Hepatocyte (in vitro differentiated cells): ENCODE data around the gene CERS3. TPM values are rescaled to one million over a fixed set of nuclear protein-coding genes. Genes with fewer than 3 reads are reported as not detected.

Experiments
- DNase-seq: peaks from one replicate; pipeline ENCODE4 v3.0.0-alpha.2; 2016; ENCODE audit warnings: low spot score
- H2AFZ ChIP-seq: fragments of 200-600 bp; sonication (generic); 2 replicates; pipeline ENCODE4 v1.6.0; 2016; ENCODE audit warnings: antibody characterized with exemption, mild to moderate bottlenecking
- H3K27ac ChIP-seq: fragments of 200-600 bp; sonication (generic); 2 replicates; pipeline ENCODE4 v1.5.1; 2016; ENCODE audit warnings: mild to moderate bottlenecking
- H3K27me3 ChIP-seq: fragments of 200-600 bp; sonication (generic); 2 replicates; pipeline ENCODE4 v1.6.1; 2016
- H3K36me3 ChIP-seq: fragments of 200-600 bp; sonication (generic); replicated peaks from 2 replicates; pipeline ENCODE4 v1.5.1; 2016; ENCODE audit warnings: low read depth; ENCODE audit not compliant: insufficient read depth
- H3K4me1 ChIP-seq: fragments of 200-600 bp; sonication (generic); 2 replicates; pipeline ENCODE4 v1.5.1; 2016; ENCODE audit warnings: mild to moderate bottlenecking, moderate library complexity; ENCODE audit not compliant: insufficient read depth
- H3K4me2 ChIP-seq: fragments of 200-600 bp; sonication (generic); 2 replicates; pipeline ENCODE4 v1.6.0; 2016
- H3K4me3 ChIP-seq: fragments of 200-600 bp; sonication (generic); 2 replicates; pipeline ENCODE4 v1.5.1; 2016; ENCODE audit warnings: mild to moderate bottlenecking
- H3K79me2 ChIP-seq: fragments of 200-600 bp; sonication (generic); 2 replicates; pipeline ENCODE4 v1.6.0; 2017; ENCODE audit warnings: mild to moderate bottlenecking
- H3K9me2 ChIP-seq: fragments of 200-600 bp; sonication (generic); replicated peaks from 2 replicates; pipeline ENCODE4 v1.6.0; 2017; ENCODE audit warnings: mild to moderate bottlenecking; ENCODE audit not compliant: insufficient read depth
- H3K9me3 ChIP-seq: fragments of 200-600 bp; sonication (generic); 2 replicates; pipeline ENCODE4 v1.5.1; 2016; ENCODE audit warnings: low read depth, mild to moderate bottlenecking
- H4K20me1 ChIP-seq: fragments of 200-600 bp; sonication (generic); 2 replicates; pipeline ENCODE4 v1.6.0; 2016; ENCODE audit warnings: mild to moderate bottlenecking; ENCODE audit not compliant: insufficient read depth, poor library complexity, severe bottlenecking
- EZH2 ChIP-seq: fragments of 200-600 bp; sonication (generic); IDR thresholded peaks from 2 replicates; pipeline ENCODE4 v1.6.1; 2016; ENCODE audit warnings: antibody characterized with exemption, mild to moderate bottlenecking, borderline replicate concordance
- EZH2phosphoT487 ChIP-seq: fragments of 200-600 bp; sonication (generic); IDR thresholded peaks from one replicate; pipeline ENCODE4 v1.6.1; 2018; ENCODE audit warnings: antibody characterized with exemption, mild to moderate bottlenecking, low read depth, moderate library complexity; ENCODE audit not compliant: unreplicated experiment, severe bottlenecking
- WGBS: methylation state at CpG from one replicate; pipeline ENCODE4 v1.1.6; 2016; ENCODE audit warnings: low lambda C conversion rate; ENCODE audit errors: missing lambda C conversion rate; 5-methylcytosine and 5-hydroxymethylcytosine counted together
- polyA plus RNA-seq: library from polyadenylated mRNA; unstranded; fragments of >200 nt; fragmentation: Nextera tagmentation; extraction: Ambion mirVana; gene quantifications from 2 replicates; pipeline ENCODE4 v1.2.1, GENCODE V29; 2016
- total RNA-seq: library from RNA; depleted of rRNA; stranded (reverse); fragments of >200 nt; gene quantifications from 2 replicates; pipeline ENCODE4 v1.2.3, GENCODE V29; 2014
- TF ChIP-seq, protein P1 (sequence below): fragments of 200-600 bp; sonication (generic); IDR thresholded peaks from 2 replicates; pipeline ENCODE4 v1.5.1; 2016; ENCODE audit warnings: antibody characterized with exemption, mild to moderate bottlenecking; ENCODE audit not compliant: poor library complexity

The CERS3 gene
- total and polyA plus RNA-seq, 2 experiments from 2014 or later = 0.53 TPM; not detected in 1

DNA sequence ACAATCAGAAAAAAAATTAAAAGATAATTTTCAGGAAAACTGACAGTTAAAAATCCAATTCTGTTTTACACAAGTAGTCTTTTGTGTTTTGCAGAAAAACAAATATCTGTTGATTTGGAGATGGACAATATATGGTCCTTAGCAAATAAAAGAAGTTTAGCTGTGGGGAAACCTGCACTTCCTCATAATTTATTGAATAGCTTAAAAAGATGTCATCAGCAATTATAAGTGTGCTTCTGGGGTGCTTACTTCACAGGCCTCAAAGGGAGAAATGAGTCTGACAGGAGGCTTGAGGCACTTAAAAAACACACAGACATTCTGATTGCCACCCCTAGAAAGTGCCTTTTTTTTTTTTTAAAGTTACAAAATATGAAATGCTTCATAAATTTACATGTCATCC is 31.6 kb upstream of the CERS3 start:
- Histone ChIP-seq H4K20me1 (no peaks in the 10 kb centered on the region), H3K4me2 (no peak overlapping the region), H3K36me3 (no peaks in the 10 kb centered on the region), H3K79me2 (no peaks in the 10 kb centered on the region), H3K9me3 (no peaks in the 10 kb centered on the region), H3K4me1 (no peaks in the 10 kb centered on the region), H3K9me2 (no peaks in the 10 kb centered on the region), H3K4me3 (no peak overlapping the region), H2AFZ (no peak overlapping the region), H3K27me3 (no peaks in the 10 kb centered on the region), H3K27ac (no peak overlapping the region)
- DNase-seq = no peak
- TF ChIP-seq EZH2phosphoT487 (no peak), EZH2 (no peak)
- TF ChIP-seq, protein P1, sequence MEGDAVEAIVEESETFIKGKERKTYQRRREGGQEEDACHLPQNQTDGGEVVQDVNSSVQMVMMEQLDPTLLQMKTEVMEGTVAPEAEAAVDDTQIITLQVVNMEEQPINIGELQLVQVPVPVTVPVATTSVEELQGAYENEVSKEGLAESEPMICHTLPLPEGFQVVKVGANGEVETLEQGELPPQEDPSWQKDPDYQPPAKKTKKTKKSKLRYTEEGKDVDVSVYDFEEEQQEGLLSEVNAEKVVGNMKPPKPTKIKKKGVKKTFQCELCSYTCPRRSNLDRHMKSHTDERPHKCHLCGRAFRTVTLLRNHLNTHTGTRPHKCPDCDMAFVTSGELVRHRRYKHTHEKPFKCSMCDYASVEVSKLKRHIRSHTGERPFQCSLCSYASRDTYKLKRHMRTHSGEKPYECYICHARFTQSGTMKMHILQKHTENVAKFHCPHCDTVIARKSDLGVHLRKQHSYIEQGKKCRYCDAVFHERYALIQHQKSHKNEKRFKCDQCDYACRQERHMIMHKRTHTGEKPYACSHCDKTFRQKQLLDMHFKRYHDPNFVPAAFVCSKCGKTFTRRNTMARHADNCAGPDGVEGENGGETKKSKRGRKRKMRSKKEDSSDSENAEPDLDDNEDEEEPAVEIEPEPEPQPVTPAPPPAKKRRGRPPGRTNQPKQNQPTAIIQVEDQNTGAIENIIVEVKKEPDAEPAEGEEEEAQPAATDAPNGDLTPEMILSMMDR = no peak

DNA sequence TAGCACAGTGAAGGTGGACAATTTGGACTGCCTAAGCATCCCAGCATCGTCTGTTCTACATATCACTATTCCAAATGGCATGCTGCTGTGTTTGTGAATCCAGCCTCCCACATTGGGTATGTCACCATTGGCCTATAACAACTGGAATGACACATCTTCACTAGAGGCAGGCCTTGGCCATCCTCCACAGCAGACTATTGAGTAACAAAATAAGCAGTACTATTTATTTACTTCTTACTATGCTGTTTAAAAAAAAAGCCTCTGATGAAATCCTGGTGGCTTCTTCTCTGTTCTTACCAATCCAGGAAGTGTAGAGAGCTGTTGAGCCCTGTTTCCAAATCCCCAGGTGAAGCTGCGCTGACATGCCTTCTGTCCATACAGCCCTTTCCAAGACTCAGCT is 30.6 kb upstream of the CERS3 start:
- Histone ChIP-seq H3K4me1 (no peaks in the 10 kb centered on the region), H4K20me1 (no peaks in the 10 kb centered on the region), H3K79me2 (no peaks in the 10 kb centered on the region), H3K27ac (no peak overlapping the region), H3K36me3 (no peaks in the 10 kb centered on the region), H3K9me3 (no peaks in the 10 kb centered on the region), H3K9me2 (no peaks in the 10 kb centered on the region), H3K4me2 (no peak overlapping the region), H2AFZ (no peak overlapping the region), H3K27me3 (no peaks in the 10 kb centered on the region), H3K4me3 (no peak overlapping the region)
- peak; percentile 9 for DNase-seq
- 91% methylated on average over 2 of the region's 2 CpGs for WGBS
- no peak for TF ChIP-seq EZH2
- TF ChIP-seq, protein P1 = no peak
- no peak for TF ChIP-seq EZH2phosphoT487

DNA sequence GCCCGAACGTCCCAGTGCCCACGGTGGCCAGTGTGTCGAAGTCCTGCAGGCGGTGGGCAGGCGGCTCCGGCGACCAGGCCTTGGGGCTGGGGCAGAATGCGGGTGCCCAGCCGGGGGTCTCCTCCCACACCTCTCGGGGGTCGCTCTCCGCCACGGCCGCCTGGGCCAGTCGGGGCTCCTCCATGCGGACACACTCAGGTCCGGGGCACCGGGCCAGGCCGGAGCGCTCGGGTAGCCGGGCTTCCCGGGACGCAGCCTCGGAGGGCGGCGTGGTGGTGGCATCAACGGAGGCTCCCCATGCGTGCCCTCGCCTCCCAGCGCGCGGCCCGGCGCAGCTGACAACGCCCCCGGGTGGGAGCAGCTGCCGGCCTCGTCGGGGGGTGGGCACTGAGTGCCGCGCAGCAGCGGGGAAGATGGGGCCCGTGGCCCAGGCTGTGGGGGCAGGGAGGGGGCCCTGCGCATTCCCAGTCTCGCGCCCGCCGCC is 30.1 kb upstream of the CERS3 start:
- no peak for DNase-seq
- no peaks in the 10 kb centered on the region for H4K20me1 ChIP-seq
- no peak for TF ChIP-seq EZH2
- TF ChIP-seq EZH2phosphoT487 = no peak
- TF ChIP-seq, protein P1 = no peak
- 98% methylated on average over 32 of the region's 50 CpGs for WGBS
- no peak overlapping the region for H3K4me3 ChIP-seq
- H3K36me3 ChIP-seq = no peaks in the 10 kb centered on the region
- no peaks in the 10 kb centered on the region for H3K27me3 ChIP-seq
- H3K27ac ChIP-seq = no peak overlapping the region
- H3K4me2 ChIP-seq = no peak overlapping the region
- no peaks in the 10 kb centered on the region for H3K4me1 ChIP-seq
- H3K79me2 ChIP-seq = no peaks in the 10 kb centered on the region
- no peak overlapping the region for H2AFZ ChIP-seq
- H3K9me2 ChIP-seq = no peaks in the 10 kb centered on the region
- H3K9me3 ChIP-seq = no peaks in the 10 kb centered on the region

DNA sequence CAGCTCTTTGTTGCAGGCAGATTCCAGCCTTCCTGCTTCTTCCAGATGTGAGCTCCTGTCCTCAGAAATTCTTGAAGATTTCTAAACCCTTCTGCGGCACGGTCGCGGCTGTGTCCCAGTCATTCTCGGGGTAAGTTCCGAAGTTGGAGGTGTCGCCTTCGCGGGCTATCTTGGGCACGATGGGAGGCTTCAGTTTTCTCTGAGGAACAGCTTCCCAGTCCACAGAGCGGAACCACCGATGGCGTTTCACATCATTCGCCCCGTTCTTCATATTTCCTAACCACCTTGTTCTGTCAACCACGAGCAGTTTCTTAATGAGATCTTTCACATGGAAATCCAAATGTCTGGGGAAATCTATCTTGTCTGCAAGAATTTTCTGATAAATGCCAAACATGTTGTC is 24.7 kb upstream of the CERS3 start:
- Histone ChIP-seq H3K79me2 (no peaks in the 10 kb centered on the region), H3K4me2 (no peak overlapping the region), H3K27me3 (no peaks in the 10 kb centered on the region), H3K27ac (no peak overlapping the region), H2AFZ (no peak overlapping the region), H3K9me3 (no peaks in the 10 kb centered on the region), H3K4me1 (no peaks in the 10 kb centered on the region), H3K36me3 (no peaks in the 10 kb centered on the region), H4K20me1 (no peaks in the 10 kb centered on the region), H3K4me3 (no peak overlapping the region), H3K9me2 (no peaks in the 10 kb centered on the region)
- WGBS = 98% methylated on average over 16 of the region's 16 CpGs
- no peak for DNase-seq
- no peak for TF ChIP-seq EZH2
- no peak for TF ChIP-seq EZH2phosphoT487
- TF ChIP-seq, protein P1 = no peak
